ENCODE results near the gene NFIA.

Gene NFIA

GRCh38 chr1:61081686-61082310 is 563 bp upstream of the NFIA start:
- no peak for DNase-seq (ENCODE audit: low spot score)

GRCh38 chr1:61083013-61083806 is 849 bp downstream of the NFIA start:
- no peak for TF ChIP-seq CTCF (IDR thresholded peaks at IDR 0.05; ENCODE audit: extremely low read depth, missing control alignments)
- DNase-seq (ENCODE audit: low spot score): peak; percentile 44

More at GRCh38 chr1:61081686-61082310, 563 bp upstream of the NFIA start:
- no peak for TF ChIP-seq CTCF (IDR thresholded peaks at IDR 0.05; ENCODE audit: extremely low read depth, missing control alignments)

- no peak for DNase-seq (ENCODE audit: low spot score)
- no peak for TF ChIP-seq CTCF (IDR thresholded peaks at IDR 0.05; ENCODE audit: extremely low read depth, missing control alignments)
These were observed 1.6 kb downstream of the NFIA start for GRCh38 chr1:61083807-61084440.

- TF ChIP-seq CTCF (IDR thresholded peaks at IDR 0.05; ENCODE audit: extremely low read depth, missing control alignments): no peak
- no peak for DNase-seq (ENCODE audit: low spot score)
These were observed 2.2 kb downstream of the NFIA start for GRCh38 chr1:61084491-61085031.

GRCh38 chr1:61085206-61085982 is 3.0 kb downstream of the NFIA start:
- TF ChIP-seq CTCF (IDR thresholded peaks at IDR 0.05; ENCODE audit: extremely low read depth, missing control alignments): no peak
- no peak for DNase-seq (ENCODE audit: low spot score)

GRCh38 chr1:61085983-61086644 is 3.8 kb downstream of the NFIA start:
- TF ChIP-seq CTCF (IDR thresholded peaks at IDR 0.05; ENCODE audit: extremely low read depth, missing control alignments): no peak
- DNase-seq (ENCODE audit: low spot score): no peak
